GM18526 (cell line): Measurements from ENCODE around the gene SAYSD1.

Source experiments
- POLR2A ChIP-seq: IDR thresholded peaks from 3 replicates; pipeline ENCODE4 v1.6.1; 2011; ENCODE audit not compliant: insufficient read length; ENCODE audit errors: extremely low read depth

Gene SAYSD1

GRCh38 chr6:39118921-39119320 is 3.9 kb upstream of the SAYSD1 start:
- no peak for TF ChIP-seq POLR2A

- TF ChIP-seq POLR2A = no peak
These were observed 640 bp downstream of the SAYSD1 start for GRCh38 chr6:39114388-39114703.

DNA sequence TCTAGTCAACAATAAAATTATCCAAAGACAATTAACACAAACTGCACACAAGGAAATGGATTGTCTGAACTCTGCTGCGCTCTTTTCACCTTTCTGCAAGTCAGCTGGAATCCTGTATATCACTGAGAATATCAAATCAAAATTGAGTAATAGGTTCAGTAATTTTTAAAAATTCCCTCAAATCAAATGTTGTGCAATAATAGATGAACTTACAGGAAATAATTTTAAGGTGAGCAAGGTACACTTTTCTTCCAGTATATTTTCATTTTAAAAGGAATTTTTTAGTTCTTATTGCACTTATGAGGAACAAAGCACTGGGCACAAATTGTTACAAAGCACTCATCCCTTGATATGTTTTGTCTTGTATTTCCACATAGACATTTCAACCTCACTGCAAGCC is 1.2 kb downstream of the SAYSD1 start:
- TF ChIP-seq POLR2A = no peak

GRCh38 chr6:39111280-39111679 is 3.7 kb downstream of the SAYSD1 start:
- no peak for TF ChIP-seq POLR2A

- TF ChIP-seq POLR2A = no peak
These were observed 6.7 kb downstream of the SAYSD1 start for GRCh38 chr6:39108041-39108839.

DNA sequence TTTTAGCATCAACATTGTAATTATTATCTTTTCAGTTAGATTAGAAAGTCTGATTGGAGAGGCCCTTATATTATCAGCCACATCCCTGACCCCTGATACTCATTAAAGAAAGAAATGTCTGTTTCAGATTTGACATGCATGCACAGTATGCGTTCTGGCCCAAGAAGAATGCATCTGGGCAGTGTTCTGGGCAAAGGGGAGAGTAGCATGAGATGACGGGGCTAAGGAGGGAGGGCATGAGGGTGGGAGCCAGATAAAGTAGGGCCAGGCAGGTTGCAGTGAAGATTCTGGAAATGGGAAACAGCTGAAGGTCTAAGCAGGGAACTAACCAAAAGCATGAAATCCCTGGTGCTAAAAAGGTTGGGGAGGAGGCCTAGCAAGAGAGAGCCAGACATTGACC is 7.3 kb downstream of the SAYSD1 start:
- TF ChIP-seq POLR2A = no peak

GRCh38 chr6:39107034-39107433 is 8.0 kb downstream of the SAYSD1 start:
- TF ChIP-seq POLR2A = no peak

DNA sequence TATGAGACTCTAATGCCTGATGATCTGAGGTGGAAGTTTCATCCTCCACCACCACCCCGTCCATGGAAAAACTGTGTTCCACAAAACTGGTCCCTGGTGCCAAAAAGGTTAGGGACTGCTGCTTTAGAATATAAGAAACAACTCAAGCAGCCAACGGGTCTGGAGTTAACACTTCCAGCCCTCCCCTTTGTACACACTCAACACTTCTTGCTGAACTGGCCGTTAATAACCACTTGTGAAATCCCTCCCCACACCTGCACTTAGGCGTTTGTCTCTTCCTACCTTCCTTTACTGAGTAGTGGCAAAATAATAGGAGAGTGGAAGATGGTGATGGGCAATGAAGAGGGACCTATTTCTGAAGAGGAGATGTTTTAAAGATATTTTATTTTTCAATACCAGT is 10.5 kb downstream of the SAYSD1 start:
- no peak for TF ChIP-seq POLR2A

GRCh38 chr6:39102821-39103136 is 12.2 kb downstream of the SAYSD1 start:
- TF ChIP-seq POLR2A = no peak

DNA sequence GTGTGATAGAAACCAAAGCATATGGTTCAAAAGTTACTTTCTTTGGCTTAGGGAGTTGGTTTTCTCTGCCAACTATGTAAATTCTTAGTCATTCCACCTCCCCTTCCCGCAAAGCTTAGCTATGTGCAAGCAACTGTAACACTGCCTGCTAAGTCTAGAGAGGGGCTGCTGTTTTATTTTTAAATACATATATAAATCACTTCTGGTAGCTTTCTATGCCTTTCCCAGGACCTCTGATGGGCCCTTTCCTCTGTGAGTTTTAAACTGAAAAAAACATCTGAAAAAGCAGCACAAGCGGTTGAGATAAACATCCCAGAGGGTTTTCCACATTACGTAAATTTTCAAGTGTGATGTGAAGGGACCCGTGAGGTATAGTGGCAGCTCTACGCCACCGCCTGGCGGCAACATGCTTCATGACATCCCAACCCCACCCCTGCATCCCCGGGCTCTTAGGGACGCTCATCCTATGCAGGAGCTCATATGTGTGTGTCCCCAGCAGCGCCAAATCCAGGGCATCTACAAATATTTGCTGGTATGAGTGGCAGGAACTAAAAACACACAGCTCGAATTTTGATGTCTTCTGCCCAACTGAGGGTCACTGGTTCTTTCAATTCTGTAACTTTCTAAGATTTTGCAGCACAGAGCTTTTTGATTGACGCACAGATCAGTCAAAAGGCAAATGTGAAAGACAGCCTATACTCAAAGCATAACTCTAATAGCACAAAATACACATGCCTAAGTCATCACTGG is 12.7 kb downstream of the SAYSD1 start:
- no peak for TF ChIP-seq POLR2A

DNA sequence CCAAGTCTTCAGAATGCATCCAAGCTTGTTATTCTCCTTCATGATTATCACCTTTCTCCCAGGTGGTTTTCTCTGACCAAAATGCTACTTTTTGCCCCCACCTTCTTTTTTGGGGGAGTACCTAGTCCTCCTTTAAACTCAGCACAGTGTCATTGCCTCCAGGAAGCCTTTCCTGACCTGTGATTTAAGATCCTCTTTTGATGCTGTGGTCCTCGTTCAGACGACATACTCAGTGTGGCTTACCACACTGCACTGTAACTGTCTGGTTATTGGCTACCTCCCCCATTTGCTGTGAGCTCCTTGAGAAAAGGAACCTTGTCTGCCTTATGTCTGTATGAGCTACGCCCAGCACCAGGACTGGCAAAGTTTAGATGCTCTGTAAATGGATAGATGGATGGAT is 14.6 kb downstream of the SAYSD1 start:
- TF ChIP-seq POLR2A = no peak

GRCh38 chr6:39095578-39095977 is 19.4 kb downstream of the SAYSD1 start:
- TF ChIP-seq POLR2A = no peak

- no peak for TF ChIP-seq POLR2A
These were observed 21.8 kb downstream of the SAYSD1 start for GRCh38 chr6:39093149-39093708.

DNA sequence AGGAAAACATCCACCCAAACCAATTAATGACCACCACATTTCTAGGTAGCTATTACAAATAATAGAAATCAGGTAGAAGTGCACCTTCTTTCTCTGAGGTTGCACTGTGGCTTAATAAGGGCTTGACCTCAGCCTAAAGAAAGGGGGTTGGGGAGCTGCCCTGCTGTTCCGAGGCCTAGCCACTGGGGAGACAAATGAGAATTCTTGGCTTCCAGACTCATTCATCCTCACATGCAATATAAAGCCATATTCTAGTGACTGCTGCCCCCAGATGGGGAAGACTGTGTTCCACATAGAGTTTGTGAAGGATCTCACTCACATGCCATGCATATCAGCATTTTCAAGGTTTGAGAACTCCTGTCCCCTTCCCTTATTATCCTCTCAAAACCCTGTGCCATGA is 22.9 kb downstream of the SAYSD1 start:
- TF ChIP-seq POLR2A = no peak

- TF ChIP-seq POLR2A = no peak
These were observed 23.8 kb downstream of the SAYSD1 start for GRCh38 chr6:39091220-39091619.

GRCh38 chr6:39090036-39090435 is 24.9 kb downstream of the SAYSD1 start:
- no peak for TF ChIP-seq POLR2A

GRCh38 chr6:39088331-39088730 is 26.7 kb downstream of the SAYSD1 start:
- no peak for TF ChIP-seq POLR2A

DNA sequence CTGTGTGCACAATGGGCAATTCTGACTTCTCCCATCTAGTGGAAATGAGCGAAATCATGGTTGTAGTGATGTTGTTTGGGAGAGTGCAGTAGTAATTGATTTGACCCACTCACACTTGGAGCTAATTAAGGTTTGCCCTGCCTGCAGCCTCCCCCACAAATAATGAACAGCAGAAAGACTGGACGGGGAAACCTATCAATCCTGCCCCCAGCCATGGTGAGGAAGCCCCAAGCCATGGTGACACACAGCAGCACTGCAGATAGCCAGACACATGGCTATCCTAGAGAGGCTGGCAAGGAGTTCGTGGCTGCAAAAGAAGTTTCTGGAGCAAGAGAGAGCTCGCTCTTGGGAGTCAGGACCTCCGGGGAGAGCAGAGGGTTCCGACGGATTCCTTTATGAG is 27.8 kb downstream of the SAYSD1 start:
- TF ChIP-seq POLR2A = no peak
